HUES64 (cell line): ENCODE data around the gene PTPRH.
"Not testable (repeated sequence)": the region's sequence is repeated elsewhere in the genome, so short reads cannot be mapped to it uniquely, and the experiment has no call there.

ENCODE experiments used
- H3K27ac ChIP-seq: 2 replicates; pipeline ENCODE4 v1.7.0; 2013; ENCODE audit warnings: low read depth, low read length, inconsistent platforms
- H3K27me3 ChIP-seq: 2 replicates; pipeline ENCODE4 v1.6.1; 2013; ENCODE audit warnings: mild to moderate bottlenecking, low read length; ENCODE audit not compliant: insufficient read depth
- H3K36me3 ChIP-seq: 2 replicates; pipeline ENCODE4 v1.6.1; 2013; ENCODE audit warnings: mild to moderate bottlenecking, low read length; ENCODE audit not compliant: insufficient read depth
- H3K4me1 ChIP-seq: 2 replicates; pipeline ENCODE4 v1.6.1; 2013; ENCODE audit warnings: mild to moderate bottlenecking, low read length, moderate library complexity; ENCODE audit not compliant: insufficient read depth
- H3K4me3 ChIP-seq: 2 replicates; pipeline ENCODE4 v1.5.1; 2013; ENCODE audit warnings: mild to moderate bottlenecking, low read length, moderate library complexity
- H3K9ac ChIP-seq: 2 replicates; pipeline ENCODE4 v1.6.1; 2013; ENCODE audit warnings: mild to moderate bottlenecking, low read depth, low read length
- H3K9me3 ChIP-seq: 2 replicates; pipeline ENCODE4 v1.6.1; 2013; ENCODE audit warnings: low read depth, low read length; ENCODE audit not compliant: insufficient read depth
- WGBS: fragments of 150-250, 120-280 bp; methylation state at CpG from one replicate; pipeline ENCODE4 v1.1.7; 2013; ENCODE audit warnings: missing lambda C conversion rate; 5-methylcytosine and 5-hydroxymethylcytosine counted together

Gene PTPRH

DNA sequence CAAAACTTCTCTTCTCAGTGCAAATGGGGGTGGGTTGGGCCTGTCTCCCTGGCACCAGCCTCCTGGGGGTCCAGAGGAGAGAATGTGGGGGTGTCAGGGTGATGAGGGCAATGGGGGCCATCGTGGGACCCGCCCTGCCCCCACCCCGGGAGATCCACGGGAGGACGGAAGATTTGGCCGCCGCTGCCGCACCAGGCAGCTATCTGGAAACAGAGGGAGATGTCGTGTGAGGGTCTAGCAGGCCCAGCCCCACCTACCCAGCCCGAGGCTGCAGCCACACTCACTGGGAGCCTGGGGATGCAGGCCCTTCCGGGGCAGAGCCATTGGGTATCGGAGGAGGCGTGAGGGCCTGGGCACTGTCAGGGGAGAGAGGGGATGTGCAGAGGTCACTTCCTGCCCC lies 21.0 kb upstream of the PTPRH start:
- WGBS, result 86% methylated on average over 10 of the region's 13 CpGs
- H3K36me3 ChIP-seq, result peaks cover 55% of the 10 kb centered on the region
- no peaks in the 10 kb centered on the region for H3K27me3 ChIP-seq
- H3K27ac ChIP-seq, result no peak overlapping the region
- H3K9me3 ChIP-seq, result no peaks in the 10 kb centered on the region
- H3K9ac ChIP-seq, result no peak overlapping the region
- H3K4me1 ChIP-seq, result no peaks in the 10 kb centered on the region
- H3K4me3 ChIP-seq, result no peak overlapping the region

DNA sequence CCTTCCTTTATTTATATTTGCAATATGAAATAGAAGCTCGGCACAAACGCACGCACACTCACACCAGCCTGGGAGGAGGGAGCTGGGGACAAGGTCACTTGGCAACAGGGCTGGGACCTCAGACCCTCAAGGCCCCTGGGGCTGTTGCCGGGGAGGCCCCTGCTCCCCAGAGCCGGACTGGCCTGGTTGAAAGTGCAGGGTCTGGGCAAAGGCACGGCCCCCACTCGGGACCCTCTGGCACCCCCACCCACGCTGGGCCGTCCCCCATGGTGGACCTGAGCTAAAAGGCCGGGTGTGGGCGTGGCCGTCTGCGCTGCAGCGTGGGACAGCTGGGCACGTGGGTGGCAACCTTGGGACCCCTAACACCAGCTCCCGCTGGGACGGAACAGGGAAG lies 20.5 kb upstream of the PTPRH start:
- Histone ChIP-seq H3K9ac (no peak overlapping the region), H3K36me3 (peaks cover 51% of the 10 kb centered on the region), H3K4me1 (no peaks in the 10 kb centered on the region), H3K27me3 (no peaks in the 10 kb centered on the region), H3K4me3 (no peak overlapping the region), H3K9me3 (no peaks in the 10 kb centered on the region), H3K27ac (no peak overlapping the region)
- WGBS, result 93% methylated on average over 17 of the region's 17 CpGs

DNA sequence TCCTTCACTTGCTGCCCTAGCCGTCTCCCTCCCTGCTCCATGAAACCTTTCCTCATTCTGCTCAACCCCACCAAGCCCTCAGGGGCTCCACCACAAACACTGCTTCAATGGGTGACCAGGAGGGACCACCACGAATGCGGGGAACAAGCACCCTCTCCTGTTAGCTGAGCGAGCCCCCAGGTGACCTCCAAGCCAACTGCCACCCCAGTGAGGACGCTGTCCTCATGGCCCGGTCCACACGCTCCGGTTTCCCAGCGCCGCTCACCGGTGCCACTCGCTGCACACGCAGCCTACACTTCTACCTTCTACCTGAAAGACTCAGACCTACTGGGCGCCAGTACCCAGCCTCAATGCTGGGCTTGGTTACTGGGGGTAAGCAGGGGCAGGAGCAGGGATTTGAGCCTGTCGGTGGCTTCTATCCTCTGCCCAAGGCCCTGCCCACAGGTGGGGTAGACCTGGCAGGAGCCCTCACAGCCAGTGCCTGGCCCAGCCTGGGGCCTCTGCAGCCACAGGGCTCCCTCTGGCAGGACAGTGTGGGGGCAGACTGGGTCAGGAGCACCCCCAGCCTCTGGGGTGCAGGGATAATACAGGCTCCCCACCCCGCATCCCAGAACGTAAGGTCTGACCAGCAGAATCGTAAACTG lies 20.0 kb upstream of the PTPRH start:
- 97% methylated on average over 16 of the region's 18 CpGs for WGBS
- Histone ChIP-seq H3K4me1 (no peaks in the 10 kb centered on the region), H3K9me3 (no peaks in the 10 kb centered on the region), H3K27me3 (no peaks in the 10 kb centered on the region), H3K9ac (no peak overlapping the region), H3K36me3 (peaks cover 49% of the 10 kb centered on the region), H3K27ac (no peak overlapping the region), H3K4me3 (no peak overlapping the region)

DNA sequence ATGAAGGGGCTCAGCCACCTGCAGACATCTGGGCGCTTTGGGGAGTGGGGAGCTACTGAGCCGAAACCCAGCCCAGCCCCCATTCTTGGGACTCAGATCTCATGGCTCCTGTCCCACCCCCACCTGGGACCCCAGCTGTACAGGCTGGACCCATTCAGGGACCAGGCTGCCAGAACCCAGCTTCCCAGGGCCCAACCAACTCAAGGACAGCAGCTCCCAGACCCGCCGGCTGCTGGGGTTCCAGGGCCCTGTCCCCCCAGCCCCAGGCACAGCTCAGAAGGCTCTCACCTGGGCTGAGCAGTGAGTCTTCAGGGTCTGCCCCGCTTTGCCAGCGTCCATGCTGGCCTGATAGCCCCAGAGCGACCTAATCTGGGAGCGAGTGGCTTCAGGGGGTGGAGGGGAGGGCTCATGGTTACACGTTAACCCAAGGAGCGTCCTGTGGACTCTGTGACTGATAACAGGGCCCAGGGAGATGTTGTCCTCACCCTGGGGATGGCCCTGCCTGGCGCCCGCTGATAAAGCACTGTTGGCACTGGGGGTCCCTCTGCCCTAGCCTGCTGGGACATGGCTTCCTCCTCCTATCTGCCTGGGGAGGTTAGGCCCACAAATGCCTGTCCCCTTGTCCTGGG lies 19.2 kb upstream of the PTPRH start, which contains the start of gene TMEM86B:
Gene TMEM86B (minus strand): TSS at position 361 of the 629 bp plus-strand sequence. CDS start 22 bp downstream, at position 339.
- H3K27me3 ChIP-seq, result no peaks in the 10 kb centered on the region
- H3K4me1 ChIP-seq, result no peaks in the 10 kb centered on the region
- H3K9ac ChIP-seq, result no peak within 1 kb of the TSS
- H3K9me3 ChIP-seq, result no peaks in the 10 kb centered on the region
- 91% methylated on average over 12 of the region's 12 CpGs for WGBS
- H3K4me3 ChIP-seq, result no peak within 1 kb of the TSS
- peaks cover 43% of the 10 kb centered on the region for H3K36me3 ChIP-seq
- H3K27ac ChIP-seq, result no peak within 1 kb of the TSS

DNA sequence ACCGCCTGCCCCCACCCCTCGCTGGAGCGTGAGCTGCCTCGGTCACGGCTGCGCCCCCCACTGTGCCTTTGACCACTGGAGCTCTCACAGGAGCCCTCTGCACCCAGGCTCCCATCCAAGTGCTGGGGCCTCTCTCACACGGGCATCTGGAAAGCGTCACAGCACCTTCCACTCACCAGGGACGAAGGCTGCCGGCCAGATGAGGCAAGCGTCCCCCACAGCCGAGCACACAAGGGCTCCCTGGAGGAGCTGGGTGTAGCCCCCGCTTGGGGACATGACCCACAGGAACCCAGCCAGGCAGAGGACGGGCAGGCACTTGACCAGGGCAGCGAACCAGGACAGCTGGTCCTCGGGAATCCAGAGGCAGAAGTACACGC lies 18.7 kb upstream of the PTPRH start:
- 85% methylated on average over 17 of the region's 17 CpGs for whole genome bisulfite sequencing
- Histone ChIP-seq H3K9me3 (no peaks in the 10 kb centered on the region), H3K9ac (no peak overlapping the region), H3K36me3 (peaks cover 38% of the 10 kb centered on the region), H3K27me3 (no peaks in the 10 kb centered on the region), H3K4me1 (no peaks in the 10 kb centered on the region), H3K27ac (no peak overlapping the region), H3K4me3 (no peak overlapping the region)

DNA sequence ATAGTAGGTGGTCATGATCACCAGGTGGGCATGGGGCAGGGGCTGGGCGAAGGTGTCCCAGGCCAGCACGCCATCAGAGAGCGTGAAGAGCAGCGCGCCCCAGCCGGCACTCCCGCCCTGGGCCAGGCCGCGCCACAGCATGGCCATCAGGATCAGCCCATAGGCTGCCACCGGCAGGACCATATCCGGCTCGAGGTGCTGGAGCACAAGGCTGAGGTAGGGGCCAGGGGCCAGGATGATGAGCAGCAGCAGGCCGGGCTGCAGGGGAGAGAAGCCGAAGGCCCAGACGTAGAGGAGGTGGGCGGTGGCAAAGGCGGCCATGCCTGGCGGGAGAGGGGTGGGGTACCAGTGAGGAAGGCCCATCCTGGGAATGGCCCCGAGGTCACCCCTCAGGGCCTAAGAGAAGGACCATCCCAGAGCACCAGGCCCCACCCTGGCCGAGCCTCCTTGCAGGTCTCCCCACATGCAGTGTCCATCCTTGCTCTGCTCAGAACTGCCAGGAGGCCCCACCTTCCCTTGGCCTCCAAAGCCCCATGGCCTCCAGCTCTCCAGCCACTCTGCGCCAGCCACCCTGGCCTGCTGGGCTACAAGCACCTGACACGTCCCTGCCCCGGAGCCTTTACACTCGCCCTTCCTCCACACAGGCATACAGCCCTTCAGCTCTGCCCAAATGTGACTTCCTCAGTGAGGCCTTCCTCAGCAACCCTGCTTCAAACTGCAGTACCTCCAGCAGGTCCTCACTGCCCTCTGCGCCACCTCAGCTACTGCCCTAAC lies 18.1 kb upstream of the PTPRH start:
- 95% methylated on average over 25 of the region's 25 CpGs for WGBS
- Histone ChIP-seq H3K4me1 (no peaks in the 10 kb centered on the region), H3K4me3 (no peak overlapping the region)

DNA sequence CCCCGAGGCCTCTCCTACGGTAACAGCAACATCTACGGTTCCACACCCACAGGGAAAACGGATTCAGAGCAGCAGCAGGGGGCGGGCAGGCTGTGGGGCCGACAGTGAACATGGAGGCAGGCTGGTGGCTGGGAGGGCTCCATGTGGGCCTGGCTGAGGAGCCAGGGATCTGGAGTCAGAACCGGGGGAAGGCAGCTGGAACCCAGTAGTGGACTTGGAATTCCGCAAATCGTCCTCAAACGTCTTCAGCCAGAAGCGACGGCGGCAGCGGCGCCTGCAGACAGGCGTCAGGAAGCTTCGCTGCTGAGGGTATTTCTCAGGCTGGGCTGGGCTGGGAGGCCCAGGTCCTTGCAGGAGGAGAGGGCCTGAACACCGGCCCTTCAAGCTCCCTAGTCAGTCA lies 17.5 kb upstream of the PTPRH start:
- Histone ChIP-seq H3K27ac (no peak overlapping the region), H3K9me3 (no peaks in the 10 kb centered on the region), H3K9ac (no peak overlapping the region), H3K4me1 (no peaks in the 10 kb centered on the region), H3K4me3 (no peak overlapping the region), H3K36me3 (peaks cover 26% of the 10 kb centered on the region), H3K27me3 (no peaks in the 10 kb centered on the region)
- WGBS, result 87% methylated on average over 18 of the region's 18 CpGs

More for the DNA sequence above, 18.1 kb upstream of the PTPRH start:
- no peaks in the 10 kb centered on the region for H3K9me3 ChIP-seq
- no peak overlapping the region for H3K27ac ChIP-seq
- no peaks in the 10 kb centered on the region for H3K27me3 ChIP-seq
- H3K9ac ChIP-seq, result no peak overlapping the region
- H3K36me3 ChIP-seq, result peaks cover 32% of the 10 kb centered on the region

DNA sequence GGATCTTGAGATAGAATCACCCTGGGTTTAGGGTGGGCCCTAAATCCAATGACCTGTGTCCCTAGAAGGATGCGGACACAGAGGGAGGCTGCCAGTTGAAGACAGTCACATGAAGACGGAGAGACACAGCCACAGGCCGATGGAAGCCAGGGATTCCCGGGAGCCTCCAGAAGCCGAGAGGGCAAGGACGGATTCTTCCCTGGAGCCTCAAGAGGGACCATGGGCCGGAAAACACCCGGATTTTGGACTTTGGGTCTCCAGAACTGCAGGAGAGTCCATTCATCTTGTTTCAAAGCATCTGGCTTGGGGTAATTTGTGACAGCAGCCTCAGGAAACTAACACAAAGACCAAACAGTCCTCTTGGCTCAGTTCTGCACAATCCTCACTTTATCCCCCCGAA lies 17.0 kb upstream of the PTPRH start:
- H3K27ac ChIP-seq, result no peak overlapping the region
- peaks cover 21% of the 10 kb centered on the region for H3K36me3 ChIP-seq

DNA sequence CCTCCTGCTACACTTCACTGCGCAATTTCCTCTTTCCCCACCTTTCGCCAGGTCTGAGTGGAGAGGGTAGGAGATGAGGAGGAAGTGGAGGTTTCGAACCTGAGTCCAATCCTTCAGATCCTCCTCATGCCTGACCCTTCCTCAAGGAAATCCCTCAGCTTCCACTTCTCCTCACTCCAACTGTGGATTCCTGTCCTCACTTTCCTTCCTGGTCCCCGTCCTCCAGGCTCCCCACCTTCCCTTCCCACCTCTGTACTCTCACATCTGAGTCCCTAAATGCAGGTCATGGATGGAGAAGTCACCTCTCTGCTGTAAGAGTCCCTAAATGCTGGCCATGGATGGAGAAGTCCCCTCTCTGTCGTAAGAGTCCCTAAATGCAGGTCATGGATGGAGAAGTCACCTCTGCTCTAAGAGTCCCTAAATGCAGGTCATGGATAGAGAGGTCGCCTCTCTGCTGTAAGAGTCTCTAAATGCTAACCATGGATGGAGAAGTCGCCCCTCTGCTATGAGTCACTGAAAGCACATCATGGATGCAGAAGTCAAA lies 16.2 kb upstream of the PTPRH start:
- Histone ChIP-seq H3K36me3 (peaks cover 14% of the 10 kb centered on the region; the same call in 1 of the 2 replicates), H3K4me1 (no peaks in the 10 kb centered on the region), H3K27me3 (no peaks in the 10 kb centered on the region), H3K9me3 (no peaks in the 10 kb centered on the region), H3K9ac (no peak overlapping the region), H3K27ac (no peak overlapping the region), H3K4me3 (no peak overlapping the region)
- 87% methylated on average over 4 of the region's 7 CpGs for WGBS

More for the DNA sequence above, 17.0 kb upstream of the PTPRH start:
- Histone ChIP-seq H3K9ac (no peak overlapping the region), H3K27me3 (no peaks in the 10 kb centered on the region), H3K4me3 (no peak overlapping the region), H3K9me3 (no peaks in the 10 kb centered on the region), H3K4me1 (no peaks in the 10 kb centered on the region)
- WGBS, result 89% methylated on average over 9 of the region's 9 CpGs

DNA sequence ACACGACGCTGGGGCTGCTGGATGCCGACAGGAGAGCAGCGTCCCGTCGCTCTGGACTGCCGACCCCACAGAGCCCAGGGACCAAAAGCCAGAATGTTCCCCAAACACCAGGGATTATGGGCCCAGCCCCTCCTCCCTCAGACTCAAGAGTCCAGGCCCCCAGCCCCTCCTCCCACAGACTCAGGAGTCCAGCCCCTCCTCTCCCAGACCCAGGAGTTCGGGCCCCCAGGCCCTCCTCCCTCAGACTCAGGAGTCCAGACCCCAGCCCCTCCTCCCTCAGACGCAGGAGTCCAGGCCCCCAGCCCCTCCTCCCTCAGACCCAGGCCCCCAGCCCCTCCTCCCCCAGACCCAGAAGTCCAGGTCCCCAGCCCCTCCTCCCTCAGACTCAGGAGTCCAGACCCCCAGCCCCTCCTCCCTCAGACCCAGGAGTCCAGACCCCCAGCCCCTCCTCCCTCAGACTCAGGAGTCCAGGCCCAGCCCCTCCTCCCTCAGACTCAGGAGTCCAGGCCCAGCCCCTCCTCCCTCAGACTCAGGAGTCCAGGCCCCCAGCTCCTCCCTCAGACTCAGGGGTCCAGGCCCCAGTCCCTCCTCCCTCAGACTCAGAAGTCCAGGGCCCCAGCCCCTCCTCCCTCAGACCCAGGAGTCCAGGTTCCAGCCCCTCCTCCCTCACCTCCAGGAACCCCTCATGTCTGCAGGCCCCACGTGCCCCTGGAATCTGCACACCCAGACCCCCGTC lies 15.5 kb upstream of the PTPRH start:
- H3K9ac ChIP-seq, H3K9me3 ChIP-seq, H3K36me3 ChIP-seq, H3K27ac ChIP-seq, H3K4me3 ChIP-seq, H3K27me3 ChIP-seq, H3K4me1 ChIP-seq: not testable (repeated sequence)
- WGBS, result 85% methylated on average over 10 of the region's 11 CpGs
